ENCODE results near the gene HTR3B.

HTR3B gene

GRCh38 chr11:113991718-113992458, 87.3 kb downstream of the HTR3B start:
- no peak for DNase-seq (ENCODE audit: low spot score)

- no peak for DNase-seq (ENCODE audit: low spot score)
Measured at GRCh38 chr11:113992459-113993110, 88.0 kb downstream of the HTR3B start.

GRCh38 chr11:113994077-113994954, 89.7 kb downstream of the HTR3B start:
- DNase-seq (ENCODE audit: low spot score): no peak

Measured in RKO (cell line).